Ovary (tissue), 3 donors: Measurements from ENCODE around the gene NINL.

Experiments
- CTCF ChIP-seq, 3 donors: fragments of 450-650 bp in 2 of 3; fragments of 200-600 bp in 1 of 3; IDR thresholded peaks; one replicate each; pipeline versions ENCODE4 v1.5.1 to v1.8.0; 2016 to 2022; ENCODE audit warnings: antibody characterized with exemption in 3 of 3, mild to moderate bottlenecking in 1 of 3
- EP300 ChIP-seq: sonication (generic); formaldehyde crosslinking; IDR thresholded peaks from one replicate; pipeline ENCODE4 v1.6.1; 2017; ENCODE audit warnings: antibody characterized with exemption
- POLR2A ChIP-seq: fragments of 450-650 bp; IDR thresholded peaks from one replicate; pipeline ENCODE4 v1.6.1; 2017; ENCODE audit warnings: antibody characterized with exemption, mild to moderate bottlenecking, moderate library complexity
- donor health status: DM: no; HTN: no; CAD: no.

DNA sequence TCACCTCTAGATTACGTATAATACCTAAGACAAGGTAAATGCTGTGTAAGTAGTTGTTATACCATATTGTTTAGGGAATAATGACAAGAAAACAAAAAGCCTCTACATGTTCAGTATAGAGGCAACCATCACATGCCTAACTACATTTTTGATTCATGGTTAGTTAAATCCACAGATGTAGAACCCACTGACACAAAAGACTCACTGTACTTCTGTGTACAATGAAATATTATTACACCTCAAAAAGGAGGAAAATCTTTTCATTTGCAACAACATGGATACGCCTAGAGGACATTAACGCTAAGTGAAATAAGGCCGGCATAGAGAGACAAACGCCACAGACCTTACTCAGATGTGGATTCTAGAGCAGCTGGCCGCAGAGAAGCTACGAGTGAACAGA, 50.5 kb downstream of the NINL start:
- no peak for TF ChIP-seq CTCF (IDR thresholded peaks at IDR 0.05)
- TF ChIP-seq EP300 = no peak
- TF ChIP-seq POLR2A = no peak
